Hematopoietic multipotent progenitor cell treated with erythropoietin and hydrocortisone succinate and interleukin-3 and kit ligand, for 15 days (in vitro differentiated cells): Measurements from ENCODE around the gene EIF4A2.

Experiments
- DNase-seq: peaks from one replicate; pipeline ENCODE4 v3.0.0-alpha.2; 2015; ENCODE audit warnings: low spot score

The EIF4A2 gene

GRCh38 chr3:186783058-186783730, at the start of gene EIF4A2:
EIF4A2 (plus strand) TSS chr3:186783577; CDS start chr3:186783611, 34 bp downstream.
- DNase-seq: peak; percentile 88

GRCh38 chr3:186742618-186743380, 40.6 kb upstream of the EIF4A2 start:
- DNase-seq: no peak

- DNase-seq: no peak
Measured at GRCh38 chr3:186743666-186744065, 39.7 kb upstream of the EIF4A2 start.

- no peak for DNase-seq
Measured at GRCh38 chr3:186746008-186746407, 37.4 kb upstream of the EIF4A2 start.

GRCh38 chr3:186750316-186750715, 33.1 kb upstream of the EIF4A2 start:
- DNase-seq: no peak

- no peak for DNase-seq
Measured at GRCh38 chr3:186751480-186751879, 31.9 kb upstream of the EIF4A2 start.

GRCh38 chr3:186754006-186754405, 29.4 kb upstream of the EIF4A2 start:
- DNase-seq: no peak

GRCh38 chr3:186754871-186755270, 28.5 kb upstream of the EIF4A2 start:
- DNase-seq: no peak

- no peak for DNase-seq
Measured at GRCh38 chr3:186757214-186757613, 26.2 kb upstream of the EIF4A2 start.

GRCh38 chr3:186757686-186758220, 25.6 kb upstream of the EIF4A2 start:
- no peak for DNase-seq

- DNase-seq: no peak
Measured at GRCh38 chr3:186759231-186759930, 24.0 kb upstream of the EIF4A2 start.

- DNase-seq: no peak
Measured at GRCh38 chr3:186760141-186760833, 23.1 kb upstream of the EIF4A2 start.

- DNase-seq: no peak
Measured at GRCh38 chr3:186760897-186761447, 22.4 kb upstream of the EIF4A2 start.

- no peak for DNase-seq
Measured at GRCh38 chr3:186772281-186772694, 11.1 kb upstream of the EIF4A2 start.

- DNase-seq: no peak
Measured at GRCh38 chr3:186772701-186773417, 10.5 kb upstream of the EIF4A2 start.

- no peak for DNase-seq
Measured at GRCh38 chr3:186775999-186776398, 7.4 kb upstream of the EIF4A2 start.

GRCh38 chr3:186779204-186779603, 4.2 kb upstream of the EIF4A2 start:
- DNase-seq: no peak

GRCh38 chr3:186782542-186783057, 777 bp upstream of the EIF4A2 start:
- no peak for DNase-seq

- peak; percentile 88 for DNase-seq
Measured at GRCh38 chr3:186783731-186784515, 546 bp downstream of the EIF4A2 start.
